ENCODE results near the gene ZSCAN12. TPM values are rescaled to one million over a fixed set of nuclear protein-coding genes. Genes with fewer than 3 reads are reported as not detected.

ZSCAN12 gene
- total RNA-seq, 1 experiment from 2014 or later, result 0.81 TPM

- peak overlapping the region; percentile 42 to 51 for H3K4me3 ChIP-seq (replicated peaks in 1 of 2; ENCODE audit: low read depth in 1 of 2, low read length in 2 of 2)
- POLR2A ChIA-PET, result interaction anchor here (0.7 to 2.9 kb wide), 3 partner anchors 18 to 562 kb away, joined by 3 to 9 read pairs (median 8); partner anchors contain the start of gene ZSCAN31
- no TSS peak for BruUV-seq (replicated peaks)
Observed at GRCh38 chr6:28353356-28353755, 46.2 kb downstream of the ZSCAN12 start.

More at GRCh38 chr6:28353356-28353755, 46.2 kb downstream of the ZSCAN12 start:
- H3K36me3 ChIP-seq (ENCODE audit: control insufficient read depth in 1 of 2, insufficient read depth in 2 of 2, low read length in 2 of 2), result 0 out of 4 replicates have a peak, but pooled peaks cover 0 to 4% of the 10 kb centered on the region in 2 experiments
- ChIA-PET CTCF (no interaction called here), RAD21 (ENCODE audit: low non-redundant PET in 1 of 2, low total read pairs in 2 of 2, uncharacterized antibody in 2 of 2, unreplicated experiment in 2 of 2) (no interaction called here)
- TF ChIP-seq POLR2A (IDR thresholded peaks at IDR 0.05; ENCODE audit: borderline replicate concordance, extremely low read depth, insufficient read depth, insufficient read length) (no peak), ELF1 (IDR thresholded peaks at IDR 0.05; ENCODE audit: borderline replicate concordance, low read depth) (no peak), YY1 (IDR thresholded peaks at IDR 0.05; ENCODE audit: extremely low read depth, insufficient replicate concordance, low read depth, low read length) (no peak), JUND (IDR thresholded peaks at IDR 0.05) (no peak), ZNF274 (IDR thresholded peaks at IDR 0.05; ENCODE audit: low read depth, low read length) (no peak), ZFX (IDR thresholded peaks at IDR 0.05) (no peak), CTCF (IDR thresholded peaks at IDR 0.05 in 2 of 3, conservative IDR thresholded peaks at IDR 0.05 in 1 of 3; ENCODE audit: borderline replicate concordance in 1 of 3, insufficient read depth in 1 of 3, low read depth in 2 of 3, low read length in 2 of 3) (no peak), EZH2 (IDR thresholded peaks at IDR 0.05) (no peak), EZH2phosphoT487 (IDR thresholded peaks at IDR 0.05; ENCODE audit: borderline replicate concordance) (no peak), EGR1 (IDR thresholded peaks at IDR 0.05; ENCODE audit: low read depth) (no peak), CBX3 (IDR thresholded peaks at IDR 0.05; ENCODE audit: low read depth) (no peak), SP1 (IDR thresholded peaks at IDR 0.05; ENCODE audit: low read depth) (no peak)
- intact Hi-C loops (cut with micrococcal nuclease), result loop anchor here (5.0 to 10.0 kb wide), 3 partner anchors 126 to 449 kb away; partner anchors contain the start of gene ZSCAN9
- no peaks in the 10 kb centered on the region for H3K9me3 ChIP-seq (ENCODE audit: control insufficient read depth in 1 of 2, insufficient read depth in 1 of 2, low read depth in 1 of 2, low read length in 2 of 2)
- no peaks in the 10 kb centered on the region for H3K9me2 ChIP-seq (ENCODE audit: insufficient read depth)
- ATAC-seq, result no peak
- DNase-seq (ENCODE audit: low read depth, low spot score), result no peak
- H3K27me3 ChIP-seq (ENCODE audit: insufficient read depth, low read length), result no peaks in the 10 kb centered on the region
- H4K20me1 ChIP-seq (ENCODE audit: insufficient read depth), result no peaks in the 10 kb centered on the region
- peak overlapping the region; percentile 70 for H3K9ac ChIP-seq (ENCODE audit: low read length)
- H3K4me1 ChIP-seq (ENCODE audit: control insufficient read depth in 1 of 2, insufficient read depth in 2 of 2, low read length in 2 of 2), result peaks cover 39 to 64% of the 10 kb centered on the region in 2 experiments
- H3K79me2 ChIP-seq (ENCODE audit: insufficient read depth, low read length), result peaks cover 69% of the 10 kb centered on the region
- H3K4me2 ChIP-seq (ENCODE audit: low read length), result peak overlapping the region; percentile 94
- H2AFZ ChIP-seq (ENCODE audit: low read depth, low read length, poor library complexity, severe bottlenecking), result no peak overlapping the region
- peak overlapping the region; percentile 85 for H3K27ac ChIP-seq (ENCODE audit: low read depth, low read length)
